Pericardium fibroblast (primary cell): Measurements from ENCODE around the gene GRAMD1B. TPM values are rescaled to one million over a fixed set of nuclear protein-coding genes. Genes with fewer than 3 reads are reported as not detected.

ENCODE experiments used
- total RNA-seq: library from RNA; depleted of rRNA; stranded (reverse); fragments of >200 nt; gene quantifications from 2 replicates; pipeline ENCODE4 v1.2.3, GENCODE V29; 2015

The GRAMD1B gene
- 0.23 and 0.94 TPM in 2 replicates for total RNA-seq

DNA sequence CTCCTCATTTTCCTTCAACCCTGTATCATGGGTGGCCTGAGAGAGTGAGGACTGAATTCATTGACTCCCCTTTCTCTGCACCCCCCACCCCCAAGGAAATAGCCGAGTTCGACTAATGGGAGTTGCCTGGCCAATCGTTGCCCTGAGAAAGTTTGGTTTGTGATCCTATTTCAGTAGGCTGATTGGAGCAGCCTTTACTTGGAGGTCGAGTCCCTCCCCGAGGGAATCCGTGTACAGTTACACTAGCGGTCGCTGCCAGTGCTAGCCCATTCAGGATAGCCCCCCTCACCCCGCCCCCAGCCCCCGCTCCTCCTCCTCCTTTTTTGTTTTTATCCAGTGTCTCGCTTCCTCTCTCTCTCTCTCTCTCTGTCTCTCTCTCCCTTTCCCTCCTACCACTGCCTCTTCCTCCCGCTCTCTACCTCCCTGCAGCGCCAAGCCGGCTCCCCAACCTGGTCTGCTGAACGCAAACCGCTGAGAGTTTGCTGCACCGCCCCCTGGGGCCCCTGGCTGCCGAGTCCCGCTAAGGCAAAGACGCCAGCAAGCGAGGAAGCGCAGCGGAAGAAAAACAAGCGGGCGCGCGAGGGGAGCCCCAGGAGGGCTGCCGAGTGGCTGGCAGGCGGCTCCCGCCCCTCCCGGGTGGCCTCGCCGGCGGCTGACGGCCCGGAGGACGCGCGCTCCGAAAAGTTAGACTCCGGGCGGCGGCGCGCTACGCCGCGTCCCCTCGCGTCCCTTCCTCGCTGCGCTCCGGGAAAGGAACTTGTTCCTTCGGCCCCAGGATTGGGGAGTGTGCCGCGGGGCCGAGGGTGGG is at the start of gene GRAMD1B:
TSS of gene GRAMD1B (plus strand) at position 357 of the 808 bp plus-strand sequence. CDS start 524 bp downstream, outside the sequence.

GRCh38 chr11:123654566-123655081 is 224.6 kb downstream of the GRAMD1B start, which contains the start of gene SCN3B:
Gene SCN3B (minus strand): TSS chr11:123654624. CDS start chr11:123653801, 823 bp downstream.

Other genes starting within 250 kb of the GRAMD1B start
- gene CLMP, start 235.0 kb upstream of the GRAMD1B start, total RNA-seq = 50.1 and 81.6 TPM in 2 replicates
- under 0.01 and 0.34 TPM in 2 replicates for gene SCN3B, start 224.4 kb downstream of the GRAMD1B start, total RNA-seq